ENCODE measurements around the gene CNNM3. TPM values are rescaled to one million over a fixed set of nuclear protein-coding genes. Genes with fewer than 3 reads are reported as not detected.

CNNM3 gene
- total and polyA plus RNA-seq, 2 experiments from 2014 or later: 17.1 to 25.8 TPM

GRCh38 chr2:96811917-96812316 lies 4.2 kb upstream of the CNNM3 start:
- no peaks in the 10 kb centered on the region for H3K9me3 ChIP-seq (ENCODE audit: low read depth)
- WGBS (ENCODE audit: low lambda C conversion rate, missing lambda C conversion rate): 52% methylated on average over 3 of the region's 3 CpGs
- H3K79me2 ChIP-seq: no peaks in the 10 kb centered on the region
- H3K4me3 ChIP-seq: no peak overlapping the region
- H3K27ac ChIP-seq: no peak overlapping the region
- H3K9me2 ChIP-seq (replicated peaks; ENCODE audit: insufficient read depth): no peaks in the 10 kb centered on the region
- DNase-seq (ENCODE audit: low spot score): no peak
- H3K4me1 ChIP-seq (ENCODE audit: insufficient read depth): peaks cover 7% of the 10 kb centered on the region
- no peak for TF ChIP-seq EZH2 (IDR thresholded peaks at IDR 0.05; ENCODE audit: borderline replicate concordance)
- H4K20me1 ChIP-seq (ENCODE audit: insufficient read depth, poor library complexity, severe bottlenecking): no peaks in the 10 kb centered on the region
- no peaks in the 10 kb centered on the region for H3K27me3 ChIP-seq
- no peak overlapping the region for H2AFZ ChIP-seq
- no peaks in the 10 kb centered on the region for H3K36me3 ChIP-seq (replicated peaks; ENCODE audit: insufficient read depth, low read depth)
- H3K4me2 ChIP-seq: no peak overlapping the region

GRCh38 chr2:96813656-96814055 lies 2.4 kb upstream of the CNNM3 start:
- H2AFZ ChIP-seq: no peak overlapping the region
- DNase-seq (ENCODE audit: low spot score): no peak
- no peak for TF ChIP-seq EZH2 (IDR thresholded peaks at IDR 0.05; ENCODE audit: borderline replicate concordance)
- no peak for TF ChIP-seq EZH2phosphoT487 (IDR thresholded peaks at IDR 0.05; ENCODE audit: low read depth, severe bottlenecking, unreplicated experiment)
- TF ChIP-seq CTCF (IDR thresholded peaks at IDR 0.05; ENCODE audit: poor library complexity): no peak
- H3K4me3 ChIP-seq: no peak overlapping the region
- H3K9me3 ChIP-seq (ENCODE audit: low read depth): no peaks in the 10 kb centered on the region
- H4K20me1 ChIP-seq (ENCODE audit: insufficient read depth, poor library complexity, severe bottlenecking): peaks cover 17% of the 10 kb centered on the region
- H3K4me1 ChIP-seq (ENCODE audit: insufficient read depth): peaks cover 23% of the 10 kb centered on the region
- H3K4me2 ChIP-seq: no peak overlapping the region
- no peaks in the 10 kb centered on the region for H3K27me3 ChIP-seq
- H3K79me2 ChIP-seq: peaks cover 17% of the 10 kb centered on the region
- 81% methylated on average over 4 of the region's 4 CpGs for WGBS (ENCODE audit: low lambda C conversion rate, missing lambda C conversion rate)
- no peaks in the 10 kb centered on the region for H3K9me2 ChIP-seq (replicated peaks; ENCODE audit: insufficient read depth)
- peak overlapping the region; percentile 78 for H3K27ac ChIP-seq
- H3K36me3 ChIP-seq (replicated peaks; ENCODE audit: insufficient read depth, low read depth): peaks cover 3% of the 10 kb centered on the region

GRCh38 chr2:96815326-96816126 lies 542 bp upstream of the CNNM3 start:
- H2AFZ ChIP-seq: peak overlapping the region; percentile 44
- H3K4me3 ChIP-seq: peak overlapping the region; percentile 61
- H3K27ac ChIP-seq: peak overlapping the region; percentile 72
- H3K4me2 ChIP-seq: peak overlapping the region; percentile 92
- peak; percentile 60 for DNase-seq (ENCODE audit: low spot score)
- peaks cover 39% of the 10 kb centered on the region for H3K4me1 ChIP-seq (ENCODE audit: insufficient read depth)
- no peaks in the 10 kb centered on the region for H3K9me2 ChIP-seq (replicated peaks; ENCODE audit: insufficient read depth)
- peaks cover 3% of the 10 kb centered on the region for H3K36me3 ChIP-seq (replicated peaks; ENCODE audit: insufficient read depth, low read depth)
- no peaks in the 10 kb centered on the region for H3K9me3 ChIP-seq (ENCODE audit: low read depth)
- no peaks in the 10 kb centered on the region for H3K27me3 ChIP-seq
- peaks cover 32% of the 10 kb centered on the region for H3K79me2 ChIP-seq
- TF ChIP-seq EZH2phosphoT487 (IDR thresholded peaks at IDR 0.05; ENCODE audit: low read depth, severe bottlenecking, unreplicated experiment): no peak
- no peak for TF ChIP-seq CTCF (IDR thresholded peaks at IDR 0.05; ENCODE audit: poor library complexity)
- TF ChIP-seq EZH2 (IDR thresholded peaks at IDR 0.05; ENCODE audit: borderline replicate concordance): no peak
- 1% methylated on average over 53 of the region's 60 CpGs for WGBS (ENCODE audit: low lambda C conversion rate, missing lambda C conversion rate)
- peaks cover 33% of the 10 kb centered on the region for H4K20me1 ChIP-seq (ENCODE audit: insufficient read depth, poor library complexity, severe bottlenecking)

Measured in hepatocyte (in vitro differentiated cells).